ENCODE data around the gene KCNJ11. TPM values are rescaled to one million over a fixed set of nuclear protein-coding genes. Genes with fewer than 3 reads are reported as not detected.

KCNJ11 gene
- total and polyA plus RNA-seq, 2 of the 13 experiments (the other 11 are each of a cell fraction or from before 2014, with no cell fraction given): 0.38 to 1.6 TPM

GRCh38 chr11:17394743-17395390 is 6.4 kb upstream of the KCNJ11 start:
- FAIRE-seq: no peak
- Histone ChIP-seq H3K79me2 (ENCODE audit: insufficient read depth, low read length) (no peaks in the 10 kb centered on the region), H3K4me2 (ENCODE audit: low read depth, low read length) (no peak overlapping the region), H2AFZ (ENCODE audit: low read length) (no peak overlapping the region), H4K20me1 (ENCODE audit: insufficient read depth, low read length) (no peaks in the 10 kb centered on the region), H3K9me3 (ENCODE audit: low read length) (no peaks in the 10 kb centered on the region), H3K27me3 (ENCODE audit: control insufficient read depth in 1 of 2, insufficient read depth in 2 of 2, low read length in 2 of 2) (peaks cover 3 to 55% of the 10 kb centered on the region in 2 experiments), H3K36me3 (replicated peaks in 1 of 2; ENCODE audit: control insufficient read depth in 1 of 2, insufficient read depth in 2 of 2, low read length in 2 of 2) (no peaks in the 10 kb centered on the region), H3K4me3 (replicated peaks in 1 of 3; ENCODE audit: insufficient read depth in 1 of 3, low read depth in 2 of 3, low read length in 3 of 3) (no peak overlapping the region), H3K9ac (ENCODE audit: insufficient read depth, low read depth, low read length) (no peak overlapping the region), H3K4me1 (ENCODE audit: insufficient read depth, low read length) (0 out of 2 replicates have a peak, but pooled peaks cover 2% of the 10 kb centered on the region), H3K27ac (ENCODE audit: extremely low read length, insufficient read depth, low read length) (no peak overlapping the region)
- TF ChIP-seq, protein P1, sequence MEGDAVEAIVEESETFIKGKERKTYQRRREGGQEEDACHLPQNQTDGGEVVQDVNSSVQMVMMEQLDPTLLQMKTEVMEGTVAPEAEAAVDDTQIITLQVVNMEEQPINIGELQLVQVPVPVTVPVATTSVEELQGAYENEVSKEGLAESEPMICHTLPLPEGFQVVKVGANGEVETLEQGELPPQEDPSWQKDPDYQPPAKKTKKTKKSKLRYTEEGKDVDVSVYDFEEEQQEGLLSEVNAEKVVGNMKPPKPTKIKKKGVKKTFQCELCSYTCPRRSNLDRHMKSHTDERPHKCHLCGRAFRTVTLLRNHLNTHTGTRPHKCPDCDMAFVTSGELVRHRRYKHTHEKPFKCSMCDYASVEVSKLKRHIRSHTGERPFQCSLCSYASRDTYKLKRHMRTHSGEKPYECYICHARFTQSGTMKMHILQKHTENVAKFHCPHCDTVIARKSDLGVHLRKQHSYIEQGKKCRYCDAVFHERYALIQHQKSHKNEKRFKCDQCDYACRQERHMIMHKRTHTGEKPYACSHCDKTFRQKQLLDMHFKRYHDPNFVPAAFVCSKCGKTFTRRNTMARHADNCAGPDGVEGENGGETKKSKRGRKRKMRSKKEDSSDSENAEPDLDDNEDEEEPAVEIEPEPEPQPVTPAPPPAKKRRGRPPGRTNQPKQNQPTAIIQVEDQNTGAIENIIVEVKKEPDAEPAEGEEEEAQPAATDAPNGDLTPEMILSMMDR (CRISPR knock-in tag; IDR thresholded peaks at IDR 0.05): peak; percentile 19; the same call in 1 of the 2 replicates
- TF ChIP-seq ZNF44 (CRISPR knock-in tag; IDR thresholded peaks at IDR 0.05): no peak
- BruUV-seq (replicated peaks): no TSS peak
- intact Hi-C loops (cut with micrococcal nuclease; ENCODE audit: unreplicated experiment): no loop called here
- in situ Hi-C loops (cut with HindIII; ENCODE audit: extremely low pct_ligation_motif_present, low pct_unique_long_range_greater_than_20kb): no loop called here
- DNase-seq (ENCODE audit: low spot score): no peak
- CTCF ChIA-PET (ENCODE audit: low intra/inter-chr PET ratio, low total read pairs): no interaction called here
- ATAC-seq: peak; percentile 17; the same call in 1 of the 3 replicates
- 21% methylated on average over 4 of the region's 10 CpGs for WGBS (ENCODE audit: low lambda C conversion rate)
- POLR2A ChIA-PET: no interaction called here

GRCh38 chr11:17393472-17393871 is 5.0 kb upstream of the KCNJ11 start:
- ATAC-seq (no peak), FAIRE-seq (no peak), DNase-seq (ENCODE audit: low spot score) (no peak)
- ChIA-PET POLR2A (no interaction called here), CTCF (ENCODE audit: low intra/inter-chr PET ratio, low total read pairs) (no interaction called here)
- Histone ChIP-seq H4K20me1 (ENCODE audit: insufficient read depth, low read length) (no peaks in the 10 kb centered on the region), H3K36me3 (replicated peaks in 1 of 2; ENCODE audit: control insufficient read depth in 1 of 2, insufficient read depth in 2 of 2, low read length in 2 of 2) (no peaks in the 10 kb centered on the region), H3K27ac (ENCODE audit: extremely low read length, insufficient read depth, low read length) (no peak overlapping the region), H3K4me1 (ENCODE audit: insufficient read depth, low read length) (0 out of 2 replicates have a peak, but pooled peaks cover 5% of the 10 kb centered on the region), H3K4me3 (replicated peaks in 1 of 3; ENCODE audit: insufficient read depth in 1 of 3, low read depth in 2 of 3, low read length in 3 of 3) (no peak overlapping the region), H3K9ac (ENCODE audit: insufficient read depth, low read depth, low read length) (no peak overlapping the region), H3K27me3 (ENCODE audit: control insufficient read depth in 1 of 2, insufficient read depth in 2 of 2, low read length in 2 of 2) (peaks cover 2 to 47% of the 10 kb centered on the region in 2 experiments), H3K4me2 (ENCODE audit: low read depth, low read length) (no peak overlapping the region), H2AFZ (ENCODE audit: low read length) (no peak overlapping the region), H3K9me3 (ENCODE audit: low read length) (no peaks in the 10 kb centered on the region), H3K79me2 (ENCODE audit: insufficient read depth, low read length) (no peaks in the 10 kb centered on the region)
- no peak for TF ChIP-seq ATAD3A (CRISPR knock-in tag; IDR thresholded peaks at IDR 0.05)
- intact Hi-C loops (cut with micrococcal nuclease; ENCODE audit: unreplicated experiment): no loop called here
- BruUV-seq (replicated peaks): no TSS peak
- in situ Hi-C loops (cut with HindIII; ENCODE audit: extremely low pct_ligation_motif_present, low pct_unique_long_range_greater_than_20kb): no loop called here
- WGBS (ENCODE audit: low lambda C conversion rate): 48% methylated on average over 5 of the region's 6 CpGs
